ENCODE measurements around the gene MYH4. TPM values are rescaled to one million over a fixed set of nuclear protein-coding genes. Genes with fewer than 3 reads are reported as not detected.

The MYH4 gene
- total and polyA plus RNA-seq, 2 donors (not counting 1 experiment from before 2014, with no cell fraction given): not detected

DNA sequence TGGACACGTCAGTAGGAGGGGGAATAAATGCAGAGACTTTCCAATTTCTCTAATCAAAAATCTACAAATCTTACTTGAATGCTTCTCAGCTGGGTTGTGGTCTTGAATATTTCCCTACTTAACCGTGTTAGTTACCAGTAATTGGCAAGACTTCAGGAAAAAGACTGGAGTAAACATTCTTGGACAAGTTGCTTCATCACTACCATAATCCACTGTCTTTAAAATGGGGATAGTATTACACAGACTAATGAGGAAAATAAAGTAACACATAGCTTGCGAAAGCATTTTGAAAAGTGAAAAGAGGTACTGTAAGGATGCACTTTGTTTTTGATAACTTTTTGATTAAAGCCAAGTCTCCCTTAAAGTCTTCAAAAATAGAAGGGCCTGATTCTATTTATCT is 30.6 kb upstream of the MYH4 start:
- no CpG with 5 or more reads among the region's 3 CpGs for WGBS (ENCODE audit: insufficient coverage)
- no peaks in the 10 kb centered on the region for H3K36me3 ChIP-seq (replicated peaks in 1 of 2; ENCODE audit: control extremely low read depth in 1 of 2, control insufficient read depth in 1 of 2, extremely low read depth in 1 of 2, insufficient read depth in 2 of 2, low read length in 1 of 2)

DNA sequence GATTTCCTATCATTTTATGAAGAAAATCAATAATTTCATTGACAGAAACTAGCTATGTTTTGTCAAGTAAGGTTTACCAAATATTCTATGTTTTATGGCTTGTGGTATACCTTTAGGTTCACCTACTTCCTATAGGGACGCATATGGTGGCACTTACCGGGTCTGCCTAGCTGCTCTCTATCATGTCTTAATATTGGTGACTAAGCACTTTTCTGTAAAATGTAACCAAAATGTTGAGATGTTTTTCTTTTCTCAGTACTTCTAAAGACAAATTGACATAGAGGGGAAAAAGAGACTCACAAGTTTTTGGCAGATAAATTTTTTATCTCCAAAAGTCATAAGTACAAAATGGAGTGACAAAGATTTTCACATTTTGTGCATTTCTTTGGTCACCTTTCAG is 22.6 kb upstream of the MYH4 start:
- intact Hi-C loops (cut with micrococcal nuclease): no loop called here

More for the DNA sequence above, 30.6 kb upstream of the MYH4 start:
- Histone ChIP-seq H3K4me2 (replicated peaks; ENCODE audit: low read depth, low read length, poor library complexity, severe bottlenecking) (no peak overlapping the region), H2AFZ (ENCODE audit: insufficient read depth, low read depth, low read length, poor library complexity, severe bottlenecking) (no peak overlapping the region), H3K4me1 (ENCODE audit: control insufficient read depth in 2 of 2, insufficient read depth in 2 of 2, low read length in 2 of 2) (no peaks in the 10 kb centered on the region), H3K27me3 (replicated peaks in 1 of 4; ENCODE audit: control extremely low read depth in 1 of 4, control insufficient read depth in 3 of 4, insufficient read depth in 4 of 4, low read length in 3 of 4) (no peaks in the 10 kb centered on the region), H3K79me2 (ENCODE audit: control insufficient read depth, insufficient read depth, low read length) (no peaks in the 10 kb centered on the region), H3K9ac (ENCODE audit: low read length) (no peak overlapping the region), H3K9me3 (ENCODE audit: control extremely low read depth in 1 of 3, control insufficient read depth in 2 of 3, insufficient read depth in 1 of 3, low read length in 2 of 3) (peaks cover 0 to 3% (median 0%) of the 10 kb centered on the region in 3 donors), H3K27ac (ENCODE audit: low read length in 2 of 2) (no peak overlapping the region), H4K20me1 (ENCODE audit: control insufficient read depth, insufficient read depth, low read length, poor library complexity, severe bottlenecking) (no peaks in the 10 kb centered on the region), H3K4me3 (ENCODE audit: control extremely low read depth in 1 of 5, extremely low read depth in 1 of 5, insufficient read depth in 1 of 5, low read depth in 2 of 5, low read length in 4 of 5) (no peak overlapping the region)
- H3K27me3 Mint-ChIP-seq: peaks cover 3% of the 10 kb centered on the region
- H3K4me3 Mint-ChIP-seq: no peak overlapping the region
- ATAC-seq (ENCODE audit: low read depth): no peak
- H3K9me3 Mint-ChIP-seq (ENCODE audit: insufficient read depth): no peaks in the 10 kb centered on the region
- TF ChIP-seq, protein P1, sequence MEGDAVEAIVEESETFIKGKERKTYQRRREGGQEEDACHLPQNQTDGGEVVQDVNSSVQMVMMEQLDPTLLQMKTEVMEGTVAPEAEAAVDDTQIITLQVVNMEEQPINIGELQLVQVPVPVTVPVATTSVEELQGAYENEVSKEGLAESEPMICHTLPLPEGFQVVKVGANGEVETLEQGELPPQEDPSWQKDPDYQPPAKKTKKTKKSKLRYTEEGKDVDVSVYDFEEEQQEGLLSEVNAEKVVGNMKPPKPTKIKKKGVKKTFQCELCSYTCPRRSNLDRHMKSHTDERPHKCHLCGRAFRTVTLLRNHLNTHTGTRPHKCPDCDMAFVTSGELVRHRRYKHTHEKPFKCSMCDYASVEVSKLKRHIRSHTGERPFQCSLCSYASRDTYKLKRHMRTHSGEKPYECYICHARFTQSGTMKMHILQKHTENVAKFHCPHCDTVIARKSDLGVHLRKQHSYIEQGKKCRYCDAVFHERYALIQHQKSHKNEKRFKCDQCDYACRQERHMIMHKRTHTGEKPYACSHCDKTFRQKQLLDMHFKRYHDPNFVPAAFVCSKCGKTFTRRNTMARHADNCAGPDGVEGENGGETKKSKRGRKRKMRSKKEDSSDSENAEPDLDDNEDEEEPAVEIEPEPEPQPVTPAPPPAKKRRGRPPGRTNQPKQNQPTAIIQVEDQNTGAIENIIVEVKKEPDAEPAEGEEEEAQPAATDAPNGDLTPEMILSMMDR (IDR thresholded peaks at IDR 0.05): no peak
- TF ChIP-seq EZH2 (IDR thresholded peaks at IDR 0.05; ENCODE audit: borderline replicate concordance, insufficient read depth, low read depth, low read length, poor library complexity, severe bottlenecking): no peak
- DNase-seq: no peak
- POLR2A ChIA-PET: no interaction called here
- intact Hi-C loops (cut with micrococcal nuclease): no loop called here
- CTCF ChIA-PET: no interaction called here
- no peak overlapping the region for H3K27ac Mint-ChIP-seq
- no peaks in the 10 kb centered on the region for H3K4me1 Mint-ChIP-seq

More for the DNA sequence above, 22.6 kb upstream of the MYH4 start:
- H3K36me3 ChIP-seq (replicated peaks in 1 of 2; ENCODE audit: control extremely low read depth in 1 of 2, control insufficient read depth in 1 of 2, extremely low read depth in 1 of 2, insufficient read depth in 2 of 2, low read length in 1 of 2): no peaks in the 10 kb centered on the region
- no peak for ATAC-seq (ENCODE audit: low read depth)
- no peak overlapping the region for H2AFZ ChIP-seq (ENCODE audit: insufficient read depth, low read depth, low read length, poor library complexity, severe bottlenecking)
- no peak overlapping the region for H3K27ac ChIP-seq (ENCODE audit: low read length in 2 of 2)
- no CpG with 5 or more reads among the region's 2 CpGs for WGBS (ENCODE audit: insufficient coverage)
- Mint-ChIP-seq H3K4me1 (no peaks in the 10 kb centered on the region), H3K4me3 (no peak overlapping the region), H3K27ac (no peak overlapping the region), H3K9me3 (ENCODE audit: insufficient read depth) (peaks cover 15% of the 10 kb centered on the region), H3K27me3 (peaks cover 4% of the 10 kb centered on the region)
- TF ChIP-seq, protein P1 (IDR thresholded peaks at IDR 0.05): no peak
- no peak for TF ChIP-seq EZH2 (IDR thresholded peaks at IDR 0.05; ENCODE audit: borderline replicate concordance, insufficient read depth, low read depth, low read length, poor library complexity, severe bottlenecking)
- POLR2A ChIA-PET: no interaction called here
- peaks cover 7 to 16% (median 9%) of the 10 kb centered on the region in 3 donors for H3K9me3 ChIP-seq (ENCODE audit: control extremely low read depth in 1 of 3, control insufficient read depth in 2 of 3, insufficient read depth in 1 of 3, low read length in 2 of 3)
- no peaks in the 10 kb centered on the region for H4K20me1 ChIP-seq (ENCODE audit: control insufficient read depth, insufficient read depth, low read length, poor library complexity, severe bottlenecking)
- no peak overlapping the region for H3K4me3 ChIP-seq (ENCODE audit: control extremely low read depth in 1 of 5, extremely low read depth in 1 of 5, insufficient read depth in 1 of 5, low read depth in 2 of 5, low read length in 4 of 5)
- H3K27me3 ChIP-seq (replicated peaks in 1 of 4; ENCODE audit: control extremely low read depth in 1 of 4, control insufficient read depth in 3 of 4, insufficient read depth in 4 of 4, low read length in 3 of 4): no peaks in the 10 kb centered on the region
- no peaks in the 10 kb centered on the region for H3K4me1 ChIP-seq (ENCODE audit: control insufficient read depth in 2 of 2, insufficient read depth in 2 of 2, low read length in 2 of 2)
- DNase-seq: no peak
- CTCF ChIA-PET: no interaction called here
- no peak overlapping the region for H3K4me2 ChIP-seq (replicated peaks; ENCODE audit: low read depth, low read length, poor library complexity, severe bottlenecking)
- no peak overlapping the region for H3K9ac ChIP-seq (ENCODE audit: low read length)
- H3K79me2 ChIP-seq (ENCODE audit: control insufficient read depth, insufficient read depth, low read length): no peaks in the 10 kb centered on the region
